Stimulated activated CD8-positive, alpha-beta memory T cell treated with anti-CD3 and anti-CD28 coated beads, Interleukin-7, amount 100 ng/mL, for 4 hours (primary cell): ENCODE data around the gene PSPH.
"Not testable (repeated sequence)": the region's sequence is repeated elsewhere in the genome, so short reads cannot be mapped to it uniquely, and the experiment has no call there.

Source experiments
- DNase-seq, 2 donors: peaks; one replicate each; pipeline ENCODE4 v3.0.0-alpha.2; 2020; ENCODE audit warnings: low read depth in 2 of 2

Gene PSPH

DNA sequence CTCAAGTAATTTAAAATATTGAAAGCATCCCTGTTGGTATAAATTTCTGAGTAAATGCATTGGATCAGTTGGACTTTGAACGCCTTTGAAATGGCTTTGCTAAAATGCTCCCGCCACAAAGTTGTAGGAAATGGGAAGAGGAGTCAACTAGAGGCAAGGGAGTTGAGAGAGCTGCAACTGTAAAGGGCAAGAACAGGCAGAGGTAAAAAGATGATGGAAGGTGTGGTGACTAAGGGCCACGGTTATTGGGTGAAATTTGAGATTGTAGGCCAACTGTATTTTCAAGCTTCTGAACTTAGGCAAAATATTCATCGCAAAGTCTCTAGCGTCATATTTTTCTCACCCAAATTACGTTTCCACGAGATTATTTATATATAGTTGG lies 12.2 kb upstream of the PSPH start:
- no peak for DNase-seq

DNA sequence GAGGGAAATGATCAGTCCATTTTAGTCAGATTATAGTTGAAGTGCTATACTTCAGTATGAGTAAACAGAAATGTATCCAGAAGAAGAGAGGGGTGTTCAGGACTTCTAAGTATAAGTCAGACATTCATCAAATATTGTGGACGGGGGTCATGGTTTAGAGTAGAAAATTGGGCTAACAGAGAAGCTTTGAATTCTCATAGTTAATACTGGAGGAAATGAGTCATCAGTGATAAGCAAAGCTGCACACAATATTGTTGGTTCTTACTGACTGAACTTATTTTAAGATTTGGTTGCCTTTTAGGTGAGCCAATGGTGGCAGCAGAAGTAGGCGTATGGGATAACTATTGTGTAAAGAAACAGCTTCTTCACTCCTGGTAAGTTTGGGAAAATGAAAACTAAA lies 11.1 kb upstream of the PSPH start:
- DNase-seq = no peak

DNA sequence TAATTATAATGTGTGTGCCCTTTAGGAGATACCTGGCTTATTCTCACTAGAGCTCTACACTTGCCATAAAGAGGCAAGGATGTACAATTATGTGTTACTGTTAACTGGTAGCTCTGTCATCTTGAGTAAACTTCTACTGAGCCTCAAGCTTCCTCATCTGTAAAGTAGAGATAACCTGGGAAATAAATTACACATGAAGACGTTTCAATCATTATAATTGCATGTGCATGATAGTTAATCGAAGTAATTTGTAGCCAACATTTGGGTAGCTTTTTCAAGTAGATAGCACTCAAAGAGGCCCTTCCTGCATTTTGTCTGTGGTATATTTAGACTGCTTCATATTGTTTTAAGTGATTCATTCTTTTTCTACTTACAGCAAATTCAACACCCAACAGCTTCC lies 2.7 kb upstream of the PSPH start:
- no peak for DNase-seq

DNA sequence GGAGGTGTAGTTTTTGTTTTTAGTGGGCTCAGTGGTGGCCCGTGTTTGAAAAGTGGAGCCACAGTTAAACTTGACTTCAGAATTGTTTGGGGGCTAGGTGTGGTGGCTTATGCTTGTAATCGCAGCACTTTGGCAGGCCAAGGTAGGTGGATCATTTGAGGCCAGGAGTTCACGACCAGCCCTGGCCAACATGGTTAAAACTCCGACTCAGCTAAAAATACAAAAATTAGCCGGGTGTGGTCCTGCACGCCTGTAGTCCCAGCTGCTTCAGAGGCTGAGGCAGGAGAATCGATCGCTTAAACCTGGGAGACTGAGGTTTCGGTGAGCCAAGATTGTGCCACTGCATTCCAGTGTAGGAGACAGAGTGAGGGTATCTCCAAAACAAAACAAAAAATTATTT lies 2.1 kb upstream of the PSPH start:
- no peak for DNase-seq

DNA sequence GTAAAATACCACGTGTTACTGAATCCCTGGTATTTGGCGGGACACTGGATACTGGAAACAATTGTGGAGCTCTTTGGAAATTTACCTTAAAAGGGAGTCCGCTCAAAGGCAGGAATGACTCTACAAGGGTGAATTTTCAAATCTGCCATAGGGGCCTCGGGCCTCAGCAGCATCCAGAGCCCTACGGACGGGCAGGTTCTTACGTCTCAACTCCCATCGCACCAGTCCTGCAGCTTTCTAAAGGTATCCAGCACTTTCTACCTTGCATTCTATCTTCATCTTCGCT lies 248 bp downstream of the PSPH start:
- DNase-seq = no peak

DNA sequence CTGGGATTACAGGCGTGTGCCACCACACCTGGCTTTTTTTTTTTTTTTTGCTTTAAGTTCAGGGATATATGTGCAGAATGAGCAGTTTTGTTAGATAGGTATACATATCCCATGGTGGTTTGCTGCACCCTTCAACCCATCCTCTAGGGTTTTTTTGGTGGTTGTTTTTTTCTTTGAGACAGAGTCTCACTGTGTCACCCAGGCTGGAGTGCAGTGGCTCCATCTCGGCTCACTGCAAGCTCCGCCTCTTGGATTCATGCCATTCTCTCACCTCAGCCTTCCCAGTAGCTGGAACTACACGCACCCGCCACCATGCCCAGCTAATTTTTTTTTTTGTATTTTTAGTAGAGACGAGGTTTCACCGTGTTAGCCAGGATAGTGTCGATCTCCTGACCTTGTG lies 2.5 kb downstream of the PSPH start:
- DNase-seq = not testable (repeated sequence)

DNA sequence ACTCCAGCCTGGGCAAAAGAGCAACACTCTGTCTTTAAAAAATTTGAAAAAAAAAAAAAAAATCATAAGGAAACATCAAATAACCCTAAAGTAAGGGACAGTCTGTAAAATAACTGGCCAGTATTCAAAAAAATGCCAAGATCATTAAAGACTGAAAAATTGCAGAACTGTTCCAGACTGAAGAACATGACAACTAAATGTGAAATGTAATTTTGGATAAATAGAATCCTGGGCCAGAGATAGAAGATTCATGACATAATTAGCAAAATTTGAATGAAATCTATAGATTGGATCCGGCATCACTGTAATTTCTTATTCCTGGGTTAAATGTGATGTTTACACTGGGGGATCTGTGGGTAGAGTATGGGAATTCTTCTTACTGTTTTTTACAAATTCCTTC lies 3.0 kb downstream of the PSPH start:
- DNase-seq = no peak

DNA sequence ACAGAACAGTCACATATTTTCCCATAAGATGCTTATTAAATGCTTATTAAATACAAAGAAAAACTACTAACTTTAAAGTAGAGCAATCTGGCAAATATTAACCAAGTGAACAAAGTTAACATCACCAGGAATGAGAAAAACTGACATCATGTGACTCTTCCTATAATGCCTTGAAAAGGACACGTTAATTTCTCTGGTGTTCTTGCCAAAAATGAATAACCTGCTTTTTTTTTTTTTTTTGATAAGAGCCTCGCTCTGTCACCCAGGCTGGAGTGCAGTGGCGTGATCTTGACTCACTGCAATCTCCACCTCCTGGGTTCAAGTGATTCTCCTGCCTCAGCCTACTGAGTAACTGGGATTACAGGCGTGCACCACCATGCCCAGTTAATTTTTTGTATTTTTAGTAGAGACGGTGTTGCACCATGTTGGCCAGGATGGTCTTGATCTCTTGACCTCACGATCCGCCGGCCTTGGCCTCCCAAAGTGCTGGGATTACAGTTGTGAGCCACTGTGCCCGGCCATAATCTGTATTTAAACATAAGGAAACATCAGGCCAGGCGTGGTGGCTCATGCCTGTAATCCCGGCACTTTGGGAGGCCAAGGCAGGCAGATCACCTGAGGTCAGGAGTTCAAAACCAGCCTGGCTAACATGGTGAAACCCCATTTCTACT lies 3.7 kb downstream of the PSPH start:
- DNase-seq = not testable (repeated sequence)

DNA sequence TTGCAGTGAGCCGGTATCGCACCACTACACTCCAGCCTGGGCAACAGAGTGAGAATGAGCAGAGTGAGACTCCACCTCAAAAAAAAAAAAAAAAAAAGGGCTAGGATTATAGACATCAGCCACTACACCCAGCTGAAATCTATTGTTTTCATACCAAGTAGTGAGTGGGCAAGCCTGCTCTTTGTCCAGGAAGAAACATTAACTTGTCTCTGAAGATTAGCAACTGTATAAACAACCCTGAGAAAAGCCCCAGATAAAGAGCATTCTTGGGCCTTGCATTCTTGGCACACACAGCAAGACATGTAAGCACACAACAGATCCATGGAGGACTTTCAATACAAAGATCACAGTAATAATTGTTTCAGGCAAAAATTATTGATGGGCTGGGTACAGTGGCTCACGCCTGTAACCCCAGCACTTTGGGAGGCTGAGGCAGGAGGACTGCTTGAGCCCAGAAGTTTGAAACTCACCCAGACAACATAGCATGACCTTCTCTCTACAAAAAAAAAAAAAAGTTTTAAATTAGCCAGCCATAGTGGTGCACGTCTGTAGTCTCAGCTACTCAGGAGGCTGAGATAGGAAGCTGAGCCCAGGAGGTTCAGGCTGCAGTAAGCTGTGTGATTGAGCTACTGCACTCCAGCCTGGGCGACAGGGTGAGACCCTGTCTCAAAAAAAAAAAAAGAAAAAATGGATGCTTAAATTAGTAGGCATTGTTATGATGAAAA lies 4.4 kb downstream of the PSPH start:
- DNase-seq = no peak

DNA sequence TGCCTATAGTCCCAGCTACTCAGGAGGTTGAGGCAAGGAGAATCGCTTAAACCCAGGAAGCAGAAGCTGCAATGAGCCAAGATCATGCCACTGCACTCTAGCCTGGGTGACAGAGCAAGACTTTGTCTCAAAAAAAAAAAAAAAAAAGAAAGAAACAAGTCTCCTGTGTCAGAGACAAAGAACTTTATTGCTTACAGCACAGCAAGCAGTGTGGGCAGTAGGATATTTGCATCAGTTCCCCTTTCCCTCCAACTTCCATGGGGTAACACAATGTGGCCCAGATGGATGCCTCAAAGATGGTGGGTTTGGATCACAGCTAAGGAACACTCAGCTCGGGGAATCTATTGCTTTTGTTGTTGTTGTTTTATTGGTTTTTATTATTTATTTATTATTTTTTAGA lies 5.5 kb downstream of the PSPH start:
- DNase-seq = not testable (repeated sequence)

DNA sequence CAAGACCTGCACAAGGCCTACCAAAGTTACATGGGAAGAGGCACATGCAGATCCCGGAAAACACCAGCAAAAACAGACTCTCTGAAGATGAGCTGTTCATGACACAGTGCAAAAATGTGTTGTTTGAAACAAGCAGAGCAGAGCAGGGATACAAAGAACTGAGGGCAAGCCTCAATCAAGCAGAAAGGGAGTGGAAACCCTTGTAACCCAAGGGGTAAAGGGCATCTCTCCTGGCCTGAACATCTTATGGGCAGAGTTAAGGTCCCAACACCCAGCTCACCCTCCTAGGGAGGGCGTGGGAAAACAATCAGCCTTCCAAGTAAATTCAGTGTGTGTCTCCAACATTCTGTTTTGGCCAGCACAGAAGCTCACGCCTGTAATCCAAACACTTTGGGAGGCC lies 10.5 kb downstream of the PSPH start:
- DNase-seq = no peak

DNA sequence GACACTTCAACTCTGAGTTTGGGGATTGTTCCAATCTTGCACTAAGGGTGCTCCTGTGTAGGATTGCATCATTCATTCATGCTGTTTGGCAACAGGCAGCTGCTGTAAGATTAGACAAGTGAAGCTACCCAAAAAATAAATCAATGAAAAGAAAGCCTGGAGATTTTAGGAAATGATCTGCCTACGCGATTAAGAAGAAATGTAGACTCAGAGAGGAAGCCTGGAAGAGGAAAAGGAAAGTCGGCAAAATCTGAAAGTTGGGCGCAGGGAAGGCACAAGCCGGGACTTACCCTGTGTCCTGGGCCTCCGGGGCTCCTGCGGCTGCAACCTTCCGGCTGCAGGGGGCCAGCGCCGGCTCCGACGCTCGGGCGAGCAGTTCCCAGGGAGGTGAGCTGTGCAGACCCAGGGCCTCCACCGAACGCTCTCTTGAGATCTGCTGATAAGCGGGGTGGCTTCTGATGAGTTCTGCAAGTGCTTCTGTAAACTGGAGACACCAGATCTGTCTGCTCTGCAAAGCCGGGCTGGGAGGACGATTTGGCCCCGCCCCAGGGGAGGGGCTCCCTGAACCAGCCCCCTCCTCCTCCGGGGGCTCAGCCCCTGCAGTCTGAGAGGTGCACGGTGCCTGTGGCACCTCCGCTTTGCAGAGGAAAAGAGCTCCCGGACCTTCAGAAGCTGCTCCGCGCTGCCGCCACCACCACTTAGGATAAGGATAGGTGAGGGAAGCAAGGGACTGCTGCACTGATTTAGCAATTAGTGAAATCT lies 17.4 kb downstream of the PSPH start:
- DNase-seq = peak; percentile 31 to 59

DNA sequence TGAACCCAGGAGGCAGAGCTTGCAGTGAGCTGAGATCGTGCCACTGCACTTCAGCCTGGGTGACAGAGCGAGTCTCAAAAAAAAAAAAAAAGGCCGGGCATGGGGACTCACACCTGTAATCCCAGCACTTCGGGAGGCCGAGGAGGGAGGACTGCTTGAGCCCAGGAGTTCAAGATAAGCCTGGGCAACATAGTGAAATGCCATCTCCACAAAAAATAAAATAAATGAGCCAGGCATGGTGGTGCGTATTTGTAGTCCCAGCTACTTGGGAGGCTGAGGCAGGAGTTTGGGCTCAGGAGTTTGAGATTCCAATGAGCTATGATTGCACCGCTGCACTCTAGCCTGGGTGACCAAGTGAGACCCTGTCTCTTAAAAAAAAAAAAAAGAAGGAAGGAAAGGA lies 18.7 kb downstream of the PSPH start:
- DNase-seq = not testable (repeated sequence)

DNA sequence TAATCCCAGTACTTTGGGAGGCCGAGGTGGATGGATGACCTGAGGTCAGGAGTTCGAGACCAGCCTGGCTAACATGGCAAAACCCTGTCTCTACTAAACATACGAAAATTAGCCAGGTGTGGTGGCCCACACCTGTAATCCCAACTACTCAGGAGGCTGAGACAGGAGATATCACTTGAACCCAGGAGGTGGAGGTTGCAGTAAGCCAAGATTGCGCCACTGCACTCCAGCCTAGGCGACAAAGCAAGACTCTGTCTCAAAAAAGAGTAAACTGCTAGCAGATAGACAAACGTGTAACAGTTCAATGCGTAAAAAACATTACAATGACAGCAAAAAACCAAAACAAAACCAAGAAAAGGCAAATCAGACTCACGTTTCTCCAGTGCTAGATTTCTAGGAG lies 19.7 kb downstream of the PSPH start:
- not testable (repeated sequence) for DNase-seq

DNA sequence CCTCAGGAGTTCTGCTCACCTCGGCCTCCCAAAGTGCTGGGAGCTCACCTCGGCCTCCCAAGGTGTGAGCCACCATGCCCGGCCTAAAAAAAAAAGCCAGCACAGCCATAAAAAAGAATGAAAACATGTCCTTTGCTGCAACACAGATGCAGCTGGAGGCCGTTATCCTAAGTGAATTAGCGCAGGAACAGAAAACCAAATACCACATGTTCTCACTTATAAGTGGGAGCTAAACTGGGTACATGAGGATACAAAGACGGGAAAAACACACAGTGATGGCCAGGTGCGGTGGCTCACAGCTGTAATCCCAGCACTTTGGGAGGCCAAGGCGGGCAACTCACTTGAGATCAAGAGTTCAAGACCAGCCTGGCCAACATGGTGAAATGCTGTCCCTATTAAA lies 20.9 kb downstream of the PSPH start:
- DNase-seq = no peak

DNA sequence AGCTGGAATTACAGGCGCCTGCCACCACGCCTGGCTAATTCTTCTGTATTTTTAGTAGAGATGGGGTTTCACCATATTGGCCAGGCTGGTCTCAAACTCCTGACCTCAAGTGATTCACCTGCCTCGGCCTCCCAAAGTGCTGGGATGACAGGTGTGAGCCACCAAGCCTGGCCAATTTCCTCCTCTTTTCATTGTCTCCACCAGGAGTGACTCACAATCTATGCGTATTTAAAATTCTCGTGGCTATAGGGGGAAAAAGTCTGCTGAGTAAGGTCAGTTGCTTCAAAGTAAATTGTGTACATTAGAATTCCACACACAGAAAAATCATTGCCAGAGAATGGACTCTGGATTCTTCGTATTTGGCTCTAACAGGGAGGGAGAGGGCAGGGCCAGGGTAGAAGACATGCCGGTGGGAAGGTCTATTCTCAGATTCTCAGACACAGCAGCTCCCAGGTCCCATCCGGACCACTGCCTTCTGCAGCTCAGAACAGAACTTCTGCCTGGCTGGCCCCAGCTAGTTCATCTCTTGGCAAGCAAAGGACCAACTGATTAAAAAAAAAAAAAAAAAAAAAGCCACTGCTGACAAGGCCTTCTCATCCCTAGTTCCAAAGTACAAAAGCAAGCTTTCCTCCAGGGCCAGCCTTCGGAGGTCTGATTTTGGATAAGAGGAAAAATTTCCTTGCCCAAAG lies 22.2 kb downstream of the PSPH start:
- DNase-seq = no peak

DNA sequence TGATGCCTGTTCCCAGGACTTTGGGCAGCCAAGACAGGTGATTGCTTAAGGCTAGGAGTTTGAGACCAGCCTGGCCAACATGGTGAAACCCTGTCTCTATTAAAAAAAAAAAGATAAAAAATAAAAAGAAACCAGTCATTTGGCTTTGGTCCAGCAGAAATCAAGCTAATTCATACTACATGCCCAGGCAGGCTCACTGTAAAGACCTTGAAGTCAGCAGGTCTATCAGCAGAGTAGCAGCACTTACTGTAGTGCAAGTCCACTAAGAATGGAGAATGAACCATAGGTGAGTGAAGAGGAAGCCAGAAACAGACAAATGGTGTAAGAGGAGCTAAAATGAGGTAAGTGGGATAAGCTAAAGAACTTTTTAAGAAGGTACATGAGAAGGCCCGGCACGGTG lies 24.7 kb downstream of the PSPH start:
- no peak for DNase-seq

DNA sequence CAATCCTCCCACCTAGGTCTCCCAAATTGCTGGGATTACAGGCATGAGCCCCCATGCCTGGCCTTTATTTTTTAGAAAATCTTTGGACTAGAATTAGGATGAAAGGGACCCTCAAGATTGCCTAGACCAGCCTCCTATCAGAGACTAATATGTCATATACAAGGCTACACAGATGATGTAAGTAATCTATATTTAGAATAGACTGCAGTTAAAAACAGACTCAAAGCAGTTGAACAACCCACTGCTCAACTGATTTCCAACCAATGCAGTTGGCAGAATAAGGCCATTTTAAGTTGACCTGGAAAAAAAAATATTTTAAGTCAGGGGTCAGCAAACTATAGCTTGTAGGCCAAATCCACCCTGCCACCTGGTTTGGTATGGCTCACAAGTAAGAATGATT lies 27.7 kb downstream of the PSPH start:
- DNase-seq = no peak

DNA sequence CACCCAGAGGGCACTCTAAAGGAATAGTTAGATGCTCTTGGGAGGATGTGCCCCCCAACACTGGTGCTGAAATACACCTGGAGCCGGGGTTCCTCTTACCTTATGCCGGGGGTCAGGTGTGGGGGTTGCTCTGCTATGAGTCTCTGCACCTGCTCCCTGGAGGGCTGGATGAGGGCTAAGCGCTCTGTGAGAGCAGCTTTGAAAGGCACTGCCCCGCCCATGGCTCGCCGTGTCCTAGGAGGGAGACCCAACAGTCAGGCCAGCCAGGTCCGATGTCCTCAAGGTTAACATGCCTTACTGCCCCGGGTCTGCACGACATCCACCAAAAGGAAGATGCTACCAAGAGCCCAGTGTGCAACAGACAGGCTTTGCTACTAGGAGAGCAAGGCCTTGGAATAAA lies 31.7 kb downstream of the PSPH start:
- no peak for DNase-seq

DNA sequence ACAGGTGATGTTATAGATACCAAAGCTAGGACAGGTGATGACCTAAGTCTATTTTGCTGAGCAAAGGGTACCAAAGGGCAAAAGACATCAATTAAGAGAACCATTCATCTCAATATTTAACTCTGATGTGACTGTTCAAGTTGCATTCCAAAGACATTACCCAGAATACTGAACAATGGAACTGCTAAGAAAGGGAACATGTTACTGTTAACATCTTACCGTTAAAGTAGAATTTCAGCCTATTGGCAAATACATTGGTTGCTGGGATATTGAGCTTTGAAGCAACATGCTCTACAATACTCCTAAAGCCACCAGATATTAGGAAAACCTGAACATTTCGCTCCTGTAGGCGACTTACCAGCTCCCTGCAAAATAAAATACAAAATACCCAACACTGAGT lies 34.2 kb downstream of the PSPH start:
- DNase-seq = not testable (repeated sequence)

DNA sequence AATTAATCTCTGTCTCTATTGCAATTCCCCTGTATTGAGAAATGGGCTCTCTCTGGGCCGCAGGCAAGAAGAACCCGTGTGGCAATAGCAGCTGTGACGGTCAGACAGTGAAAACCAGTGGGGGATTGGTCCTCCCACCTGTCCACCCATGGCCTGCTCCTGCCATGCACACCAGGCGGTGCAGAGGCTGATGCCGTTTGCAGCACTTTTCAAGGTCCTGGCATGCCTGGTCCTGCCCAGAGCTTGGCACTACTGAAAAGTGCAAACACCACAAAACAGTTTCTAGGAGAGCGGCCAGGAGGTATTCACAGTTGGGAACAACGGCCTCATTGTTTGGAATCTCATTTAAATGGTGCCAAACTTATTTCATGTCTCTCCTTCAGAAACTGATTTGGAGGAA lies 41.5 kb downstream of the PSPH start:
- DNase-seq = no peak

DNA sequence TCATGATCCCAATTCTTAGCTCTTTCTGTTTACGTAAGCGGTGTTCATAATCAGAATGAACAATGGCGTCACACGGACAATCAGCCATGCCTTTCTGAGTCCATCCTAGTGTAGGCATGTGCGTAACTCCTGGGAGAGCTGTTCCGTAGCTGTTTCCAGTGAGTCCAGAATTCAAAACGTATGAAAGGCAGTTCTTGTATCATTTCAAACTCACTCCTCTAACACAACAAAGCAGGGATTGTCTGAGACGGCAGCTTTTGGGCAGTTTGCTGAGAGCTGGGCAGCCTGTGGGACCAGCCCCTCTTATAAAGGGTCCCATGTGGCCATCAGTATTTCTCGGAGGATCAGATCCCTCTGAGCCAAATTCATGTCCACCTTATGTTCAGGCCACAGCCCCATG lies 43.4 kb downstream of the PSPH start:
- DNase-seq = no peak

DNA sequence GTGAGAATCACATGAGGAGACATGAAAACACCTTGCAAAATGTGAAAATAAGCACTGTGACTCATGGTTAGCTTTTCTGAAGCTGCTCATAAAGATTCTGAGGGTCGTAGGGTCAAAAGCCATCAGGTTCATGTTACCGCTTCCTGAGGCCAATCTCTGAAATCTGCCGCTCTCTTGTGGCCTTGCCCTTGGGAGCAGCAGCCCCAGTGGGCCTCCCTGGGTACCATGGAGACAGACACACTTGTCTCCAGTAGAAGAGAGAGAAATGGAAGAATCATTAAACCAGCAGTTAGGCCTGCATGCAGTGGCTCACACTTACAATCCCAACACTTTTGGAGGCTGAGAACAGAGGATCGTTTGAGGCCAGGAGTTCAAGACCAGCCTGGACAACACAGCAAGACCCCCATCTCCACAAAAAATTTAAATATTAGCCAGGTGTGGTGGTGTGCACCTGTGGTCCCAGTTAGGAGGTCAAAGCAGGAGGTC lies 44.0 kb downstream of the PSPH start:
- no peak for DNase-seq
